ENCODE results near the gene DDX51. TPM values are rescaled to one million over a fixed set of nuclear protein-coding genes. Genes with fewer than 3 reads are reported as not detected.
A peak's percentile ranks its signal among the peaks of the same experiment; 100 is the strongest.

Gene DDX51
- polyA plus RNA-seq (2013, experiment 1 of 2): 4.3 TPM
- polyA plus RNA-seq (2013, experiment 2 of 2): 4.4 TPM

DNA sequence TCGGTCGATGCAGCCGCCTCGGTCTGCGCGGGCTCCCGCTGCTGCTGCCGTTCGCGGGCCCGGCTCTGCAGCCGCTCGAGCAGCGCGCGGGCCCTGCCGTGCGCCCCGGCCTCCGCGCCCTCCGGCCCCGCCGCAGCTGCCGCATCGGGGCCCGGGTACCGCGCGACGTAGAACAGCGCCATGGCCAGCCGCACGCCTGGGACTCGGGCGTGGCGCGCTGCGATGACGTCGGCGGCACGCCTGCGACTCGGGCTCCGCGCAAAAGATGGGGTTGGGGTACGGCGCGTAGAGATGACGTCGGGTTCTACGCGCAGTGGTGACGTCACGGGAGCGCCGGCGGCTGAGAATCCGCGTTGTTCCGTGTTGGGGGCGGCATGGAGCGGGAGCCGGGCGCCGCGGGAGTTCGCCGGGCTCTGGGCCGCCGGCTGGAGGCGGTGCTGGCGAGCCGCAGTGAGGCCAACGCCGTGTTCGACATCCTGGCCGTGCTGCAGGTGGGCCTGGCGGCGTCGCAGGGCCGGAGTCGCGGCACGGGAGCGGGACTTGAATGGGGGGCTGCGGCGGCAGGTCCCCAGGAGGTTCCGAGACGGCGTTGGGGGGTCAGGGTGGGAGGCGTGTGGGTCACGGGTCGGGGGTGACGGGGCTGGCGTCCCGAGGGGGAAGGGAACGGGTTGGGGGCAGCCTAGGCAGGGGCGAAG lies at the start of gene DDX51, which contains the start of gene NOC4L:
Gene DDX51 (minus strand): TSS at position 205 of the 695 bp plus-strand sequence. CDS start 23 bp downstream, at position 182.
Gene NOC4L (plus strand): TSS at position 343 of the 695 bp plus-strand sequence. CDS start 32 bp downstream, at position 375.
- Histone ChIP-seq H2BK12ac (ENCODE audit: low read length in 2 of 2) (no peak within 1 kb of the TSS), H3K18ac (ENCODE audit: low read depth in 1 of 2, low read length in 2 of 2) (peak within 1 kb of the TSS; percentile 85 to 93), H3K4ac (ENCODE audit: low read depth in 1 of 2, low read length in 2 of 2) (peak within 1 kb of the TSS; percentile 65 to 70), H2AK5ac (ENCODE audit: low read length, severe bottlenecking) (no peak within 1 kb of the TSS), H2BK15ac (ENCODE audit: low read depth, poor library complexity, severe bottlenecking) (peak within 1 kb of the TSS; percentile 36), H3K79me1 (replicated peaks; ENCODE audit: low read length, poor library complexity, severe bottlenecking) (peaks cover 59% of the 10 kb centered on the region), H3K9ac (ENCODE audit: low read length) (peak within 1 kb of the TSS; percentile 91), H3K4me3 (ENCODE audit: insufficient read depth in 1 of 2, low read depth in 1 of 2, low read length in 2 of 2) (peak within 1 kb of the TSS; percentile 92 to 100), H3K9me3 (ENCODE audit: control insufficient read depth, low read length) (no peaks in the 10 kb centered on the region), H2BK120ac (ENCODE audit: low read depth, low read length) (no peak within 1 kb of the TSS), H3K4me1 (ENCODE audit: control insufficient read depth, insufficient read depth, low read depth, low read length) (peaks cover 31% of the 10 kb centered on the region), H4K8ac (ENCODE audit: low read length) (peak within 1 kb of the TSS; percentile 98), H3K23ac (ENCODE audit: low read length in 2 of 2) (peak within 1 kb of the TSS; percentile 29 to 87), H3K4me2 (ENCODE audit: low read length, poor library complexity, severe bottlenecking) (peak within 1 kb of the TSS; percentile 99), H2BK5ac (ENCODE audit: low read depth, low read length, poor library complexity, severe bottlenecking) (peak within 1 kb of the TSS; percentile 40), H3K36me3 (ENCODE audit: control insufficient read depth in 1 of 2, insufficient read depth in 2 of 2, low read depth in 1 of 2, low read length in 2 of 2) (peaks cover 38 to 60% of the 10 kb centered on the region in 2 experiments), H3K27me3 (ENCODE audit: control insufficient read depth in 1 of 2, insufficient read depth in 1 of 2, low read length in 2 of 2) (no peaks in the 10 kb centered on the region), H3K14ac (ENCODE audit: low read length in 2 of 2) (peak within 1 kb of the TSS in 1 of 2 experiments; percentile 66), H4K91ac (ENCODE audit: low read length) (peak within 1 kb of the TSS; percentile 86), H2AFZ (ENCODE audit: low read depth, low read length) (peak within 1 kb of the TSS; percentile 72), H3K27ac (ENCODE audit: low read length, poor library complexity, severe bottlenecking) (no peak within 1 kb of the TSS)
- peak; percentile 95 for DNase-seq
- WGBS: under 1% methylated on average over 62 of the region's 100 CpGs

GRCh38 chr12:132191715-132192553 lies 47.8 kb upstream of the DDX51 start:
- Histone ChIP-seq H3K18ac (ENCODE audit: low read depth in 1 of 2, low read length in 2 of 2) (no peak overlapping the region), H3K27me3 (ENCODE audit: control insufficient read depth in 1 of 2, insufficient read depth in 1 of 2, low read length in 2 of 2) (peaks cover under 1 to 48% of the 10 kb centered on the region in 2 experiments), H3K14ac (ENCODE audit: low read length in 2 of 2) (no peak overlapping the region), H3K36me3 (ENCODE audit: control insufficient read depth in 1 of 2, insufficient read depth in 2 of 2, low read depth in 1 of 2, low read length in 2 of 2) (no peaks in the 10 kb centered on the region), H3K9me3 (ENCODE audit: control insufficient read depth, low read length) (peaks cover 16% of the 10 kb centered on the region), H3K27ac (ENCODE audit: low read length, poor library complexity, severe bottlenecking) (no peak overlapping the region), H3K23ac (ENCODE audit: low read length in 2 of 2) (no peak overlapping the region), H3K4me1 (ENCODE audit: control insufficient read depth, insufficient read depth, low read depth, low read length) (peaks cover 12% of the 10 kb centered on the region), H4K8ac (ENCODE audit: low read length) (no peak overlapping the region), H2AK5ac (ENCODE audit: low read length, severe bottlenecking) (no peak overlapping the region), H2AFZ (ENCODE audit: low read depth, low read length) (no peak overlapping the region), H3K9ac (ENCODE audit: low read length) (no peak overlapping the region), H3K4ac (ENCODE audit: low read depth in 1 of 2, low read length in 2 of 2) (no peak overlapping the region), H4K91ac (ENCODE audit: low read length) (no peak overlapping the region), H3K4me3 (ENCODE audit: insufficient read depth in 1 of 2, low read depth in 1 of 2, low read length in 2 of 2) (no peak overlapping the region), H2BK120ac (ENCODE audit: low read depth, low read length) (no peak overlapping the region), H2BK15ac (ENCODE audit: low read depth, poor library complexity, severe bottlenecking) (no peak overlapping the region), H2BK5ac (ENCODE audit: low read depth, low read length, poor library complexity, severe bottlenecking) (no peak overlapping the region), H3K4me2 (ENCODE audit: low read length, poor library complexity, severe bottlenecking) (no peak overlapping the region), H3K79me1 (replicated peaks; ENCODE audit: low read length, poor library complexity, severe bottlenecking) (no peaks in the 10 kb centered on the region), H2BK12ac (ENCODE audit: low read length in 2 of 2) (no peak overlapping the region)
- 74% methylated on average over 30 of the region's 31 CpGs for WGBS
- DNase-seq: no peak

- H2BK12ac ChIP-seq (ENCODE audit: low read length in 2 of 2): no peak overlapping the region
- H4K8ac ChIP-seq (ENCODE audit: low read length): no peak overlapping the region
- no peaks in the 10 kb centered on the region for H3K79me1 ChIP-seq (replicated peaks; ENCODE audit: low read length, poor library complexity, severe bottlenecking)
- DNase-seq: no peak
- H3K4ac ChIP-seq (ENCODE audit: low read depth in 1 of 2, low read length in 2 of 2): no peak overlapping the region
- no peak overlapping the region for H2AK5ac ChIP-seq (ENCODE audit: low read length, severe bottlenecking)
- H2AFZ ChIP-seq (ENCODE audit: low read depth, low read length): no peak overlapping the region
- H3K27ac ChIP-seq (ENCODE audit: low read length, poor library complexity, severe bottlenecking): no peak overlapping the region
- peak overlapping the region; percentile 46 for H4K91ac ChIP-seq (ENCODE audit: low read length)
- no peak overlapping the region for H2BK15ac ChIP-seq (ENCODE audit: low read depth, poor library complexity, severe bottlenecking)
- H2BK120ac ChIP-seq (ENCODE audit: low read depth, low read length): no peak overlapping the region
- peaks cover 12% of the 10 kb centered on the region for H3K4me1 ChIP-seq (ENCODE audit: control insufficient read depth, insufficient read depth, low read depth, low read length)
- 89% methylated on average over 23 of the region's 30 CpGs for WGBS
- H2BK5ac ChIP-seq (ENCODE audit: low read depth, low read length, poor library complexity, severe bottlenecking): no peak overlapping the region
- no peak overlapping the region for H3K14ac ChIP-seq (ENCODE audit: low read length in 2 of 2)
- H3K9me3 ChIP-seq (ENCODE audit: control insufficient read depth, low read length): peaks cover 16% of the 10 kb centered on the region
- no peaks in the 10 kb centered on the region for H3K36me3 ChIP-seq (ENCODE audit: control insufficient read depth in 1 of 2, insufficient read depth in 2 of 2, low read depth in 1 of 2, low read length in 2 of 2)
- H3K23ac ChIP-seq (ENCODE audit: low read length in 2 of 2): no peak overlapping the region
- H3K4me2 ChIP-seq (ENCODE audit: low read length, poor library complexity, severe bottlenecking): no peak overlapping the region
- H3K18ac ChIP-seq (ENCODE audit: low read depth in 1 of 2, low read length in 2 of 2): no peak overlapping the region
- H3K27me3 ChIP-seq (ENCODE audit: control insufficient read depth in 1 of 2, insufficient read depth in 1 of 2, low read length in 2 of 2): peaks cover 7 to 50% of the 10 kb centered on the region in 2 experiments
- no peak overlapping the region for H3K4me3 ChIP-seq (ENCODE audit: insufficient read depth in 1 of 2, low read depth in 1 of 2, low read length in 2 of 2)
- H3K9ac ChIP-seq (ENCODE audit: low read length): no peak overlapping the region
These were observed 46.8 kb upstream of the DDX51 start for GRCh38 chr12:132190834-132191500.
